WTC11 (cell line): ENCODE data around the gene CDH18. TPM values are rescaled to one million over a fixed set of nuclear protein-coding genes. Genes with fewer than 3 reads are reported as not detected.

ENCODE experiments used
- ATAC-seq: fragments of 200-7000 bp; cut with Tn5 transposase; 2 replicates; pipeline ENCODE4 v1.10.0; 2021; ENCODE audit warnings: mild to moderate bottlenecking, moderate library complexity
- CTCF ChIA-PET: fragments of 300-600 bp; sonication (Branson Sonifier 250); formaldehyde crosslinking; loops from one replicate; lab custom pipeline; 2021; ENCODE audit warnings: antibody characterized with exemption; lab: Charles Lee
- POLR2A ChIA-PET: fragments of 350-600 bp; sonication (Branson Sonifier 250); formaldehyde crosslinking; loops from one replicate; lab custom pipeline; 2021; ENCODE audit warnings: antibody characterized with exemption; lab: Charles Lee
- DNase-seq: peaks from one replicate; pipeline ENCODE4 v3.0.0; 2021; ENCODE audit warnings: low spot score
- H3K27ac Mint-ChIP-seq: 2 replicates; pipeline ENCODE4 v1.8.0; 2021; ENCODE audit warnings: mixed read lengths
- H3K27me3 Mint-ChIP-seq: 2 replicates; pipeline ENCODE4 v1.8.0; 2021; ENCODE audit warnings: low read depth, mild to moderate bottlenecking, moderate library complexity, mixed read lengths
- H3K36me3 Mint-ChIP-seq: 2 replicates; pipeline ENCODE4 v1.8.0; 2021; ENCODE audit warnings: mixed read lengths
- H3K4me1 Mint-ChIP-seq: 2 replicates; pipeline ENCODE4 v1.8.0; 2022; ENCODE audit warnings: mixed read lengths
- H3K4me3 Mint-ChIP-seq: 2 replicates; pipeline ENCODE4 v1.8.0; 2021; ENCODE audit warnings: mild to moderate bottlenecking, moderate library complexity, mixed read lengths
- H3K9me3 Mint-ChIP-seq: 2 replicates; pipeline ENCODE4 v1.8.0; 2021; ENCODE audit warnings: mixed read lengths
- ATF1 ChIP-seq: sonication (generic); formaldehyde crosslinking; IDR thresholded peaks from 2 replicates; pipeline ENCODE4 v1.8.1; 2023; ENCODE audit warnings: mild to moderate bottlenecking, moderate library complexity, missing genetic modification reagents
- JAZF1 ChIP-seq: fragments of 250-450 bp; sonication (Bioruptor Pico); IDR thresholded peaks from 2 replicates; pipeline ENCODE4 v1.9.0; 2021; ENCODE audit warnings: moderate library complexity, mild to moderate bottlenecking, inconsistent platforms
- JUN ChIP-seq: sonication (generic); formaldehyde crosslinking; IDR thresholded peaks from 2 replicates; pipeline ENCODE4 v1.8.0; 2023; ENCODE audit warnings: mild to moderate bottlenecking, missing genetic modification reagents
- MYBL2 ChIP-seq: sonication (generic); formaldehyde crosslinking; IDR thresholded peaks from 2 replicates; pipeline ENCODE4 v1.8.1; 2023; ENCODE audit warnings: mild to moderate bottlenecking, moderate library complexity, missing genetic modification reagents
- NFE2L1 ChIP-seq: sonication (generic); formaldehyde crosslinking; IDR thresholded peaks from 2 replicates; pipeline ENCODE4 v1.8.1; 2023; ENCODE audit warnings: missing genetic modification reagents
- NFYB ChIP-seq: sonication (generic); formaldehyde crosslinking; conservative IDR thresholded peaks from 2 replicates; pipeline ENCODE4 v1.8.0; 2022; ENCODE audit warnings: low read depth, missing genetic modification reagents
- NR2C2 ChIP-seq: sonication (generic); formaldehyde crosslinking; IDR thresholded peaks from 2 replicates; pipeline ENCODE4 v1.8.0; 2022; ENCODE audit warnings: mild to moderate bottlenecking, missing genetic modification reagents
- NR3C1 ChIP-seq: sonication (generic); formaldehyde crosslinking; conservative IDR thresholded peaks from 2 replicates; pipeline ENCODE4 v1.8.1; 2023; ENCODE audit warnings: low read depth, mild to moderate bottlenecking, missing genetic modification reagents
- SMAD3 ChIP-seq: sonication (generic); formaldehyde crosslinking; IDR thresholded peaks from 2 replicates; pipeline ENCODE4 v1.8.0; 2022; ENCODE audit warnings: missing genetic modification reagents, mild to moderate bottlenecking, borderline replicate concordance
- SP1 ChIP-seq: sonication (generic); formaldehyde crosslinking; conservative IDR thresholded peaks from 2 replicates; pipeline ENCODE4 v1.8.1; 2022; ENCODE audit warnings: missing genetic modification reagents
- TEAD1 ChIP-seq: sonication (generic); formaldehyde crosslinking; IDR thresholded peaks from 2 replicates; pipeline ENCODE4 v1.8.0; 2022; ENCODE audit warnings: mild to moderate bottlenecking, missing genetic modification reagents
- ZBTB21 ChIP-seq: sonication (generic); formaldehyde crosslinking; IDR thresholded peaks from 2 replicates; pipeline ENCODE4 v1.8.1; 2023; ENCODE audit warnings: mild to moderate bottlenecking, missing genetic modification reagents, borderline replicate concordance
- ZNF317 ChIP-seq: sonication (generic); formaldehyde crosslinking; IDR thresholded peaks from 2 replicates; pipeline ENCODE4 v1.8.1; 2023; ENCODE audit warnings: low read depth, mild to moderate bottlenecking, moderate library complexity, missing genetic modification reagents, borderline replicate concordance
- ZNF416 ChIP-seq: fragments of 250-450 bp; sonication (Bioruptor Pico); IDR thresholded peaks from 2 replicates; pipeline ENCODE4 v1.9.0; 2021; ENCODE audit warnings: mild to moderate bottlenecking, inconsistent platforms
- ZNF423 ChIP-seq: fragments of 250-450 bp; sonication (Bioruptor Pico); IDR thresholded peaks from 2 replicates; pipeline ENCODE4 v2.1.2; 2022; ENCODE audit warnings: mild to moderate bottlenecking, moderate library complexity
- ZNF671 ChIP-seq: fragments of 250-450 bp; sonication (Bioruptor Pico); IDR thresholded peaks from 2 replicates; pipeline ENCODE4 v1.8.0; 2021; ENCODE audit warnings: mild to moderate bottlenecking
- total RNA-seq: library from RNA; stranded (reverse); gene quantifications from 3 replicates; pipeline ENCODE4 v1.2.3, GENCODE V29; 2021
- TF ChIP-seq, protein P1 (sequence below): sonication (generic); formaldehyde crosslinking; IDR thresholded peaks from 2 replicates; pipeline ENCODE4 v1.8.0; 2022; ENCODE audit warnings: mild to moderate bottlenecking, missing genetic modification reagents
- TF ChIP-seq, protein P2 (sequence below): sonication (generic); formaldehyde crosslinking; IDR thresholded peaks from 2 replicates; pipeline ENCODE4 v1.8.1; 2023; ENCODE audit warnings: mild to moderate bottlenecking, missing genetic modification reagents, moderate library complexity
- TF ChIP-seq, protein P3 (sequence below): sonication (generic); formaldehyde crosslinking; IDR thresholded peaks from 2 replicates; pipeline ENCODE4 v1.8.1; 2023; ENCODE audit warnings: mild to moderate bottlenecking, missing genetic modification reagents, moderate library complexity
- TF ChIP-seq, protein P4 (sequence below): sonication (generic); formaldehyde crosslinking; IDR thresholded peaks from 2 replicates; pipeline ENCODE4 v1.8.1; 2022; ENCODE audit warnings: mild to moderate bottlenecking, moderate library complexity, missing genetic modification reagents
- TF ChIP-seq, protein P5 (sequence below): sonication (generic); formaldehyde crosslinking; IDR thresholded peaks from 2 replicates; pipeline ENCODE4 v1.8.0; 2022; ENCODE audit warnings: missing genetic modification reagents
- TF ChIP-seq, protein P6 (sequence below): fragments of 250-450 bp; sonication (Bioruptor Pico); IDR thresholded peaks from 2 replicates; pipeline ENCODE4 v1.9.0; 2021; ENCODE audit warnings: mild to moderate bottlenecking
- TF ChIP-seq, protein P7 (sequence below): fragments of 250-450 bp; sonication (Bioruptor Pico); IDR thresholded peaks from 2 replicates; pipeline ENCODE4 v2.1.2; 2022; ENCODE audit warnings: mild to moderate bottlenecking, moderate library complexity
- TF ChIP-seq, protein P8 (sequence below): sonication (generic); formaldehyde crosslinking; IDR thresholded peaks from 2 replicates; pipeline ENCODE4 v1.8.0; 2023; ENCODE audit warnings: missing genetic modification reagents
- TF ChIP-seq, protein P9 (sequence below): sonication (generic); formaldehyde crosslinking; IDR thresholded peaks from 2 replicates; pipeline ENCODE4 v1.8.1; 2023; ENCODE audit warnings: mild to moderate bottlenecking, missing genetic modification reagents

The CDH18 gene
- total RNA-seq, 1 experiment from 2014 or later: 0.24 TPM

DNA sequence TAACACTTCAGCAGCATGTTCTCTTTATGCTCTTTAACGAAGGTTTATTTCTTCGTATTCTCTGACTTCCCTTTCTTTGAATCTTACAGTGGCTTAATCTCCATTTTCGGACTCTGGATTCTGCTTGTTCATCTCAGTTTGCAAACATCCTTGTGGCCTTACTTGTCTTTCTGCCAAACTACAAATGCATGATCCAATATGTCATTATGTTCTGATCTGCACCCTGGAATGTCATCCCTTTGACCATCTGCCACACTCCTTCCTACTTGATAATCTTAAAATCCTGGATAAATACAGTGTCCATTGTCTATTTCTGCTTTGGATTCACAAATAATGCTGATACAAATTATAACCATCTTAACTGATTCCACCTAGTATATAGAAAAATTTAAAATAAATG lies 499.2 kb downstream of the CDH18 start (continued):
- no peak for TF ChIP-seq NFYB (CRISPR knock-in tag)
- TF ChIP-seq, protein P1, sequence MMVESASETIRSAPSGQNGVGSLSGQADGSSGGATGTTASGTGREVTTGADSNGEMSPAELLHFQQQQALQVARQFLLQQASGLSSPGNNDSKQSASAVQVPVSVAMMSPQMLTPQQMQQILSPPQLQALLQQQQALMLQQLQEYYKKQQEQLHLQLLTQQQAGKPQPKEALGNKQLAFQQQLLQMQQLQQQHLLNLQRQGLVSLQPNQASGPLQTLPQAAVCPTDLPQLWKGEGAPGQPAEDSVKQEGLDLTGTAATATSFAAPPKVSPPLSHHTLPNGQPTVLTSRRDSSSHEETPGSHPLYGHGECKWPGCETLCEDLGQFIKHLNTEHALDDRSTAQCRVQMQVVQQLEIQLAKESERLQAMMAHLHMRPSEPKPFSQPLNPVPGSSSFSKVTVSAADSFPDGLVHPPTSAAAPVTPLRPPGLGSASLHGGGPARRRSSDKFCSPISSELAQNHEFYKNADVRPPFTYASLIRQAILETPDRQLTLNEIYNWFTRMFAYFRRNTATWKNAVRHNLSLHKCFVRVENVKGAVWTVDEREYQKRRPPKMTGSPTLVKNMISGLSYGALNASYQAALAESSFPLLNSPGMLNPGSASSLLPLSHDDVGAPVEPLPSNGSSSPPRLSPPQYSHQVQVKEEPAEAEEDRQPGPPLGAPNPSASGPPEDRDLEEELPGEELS (CRISPR knock-in tag): no peak
- TF ChIP-seq, protein P2, sequence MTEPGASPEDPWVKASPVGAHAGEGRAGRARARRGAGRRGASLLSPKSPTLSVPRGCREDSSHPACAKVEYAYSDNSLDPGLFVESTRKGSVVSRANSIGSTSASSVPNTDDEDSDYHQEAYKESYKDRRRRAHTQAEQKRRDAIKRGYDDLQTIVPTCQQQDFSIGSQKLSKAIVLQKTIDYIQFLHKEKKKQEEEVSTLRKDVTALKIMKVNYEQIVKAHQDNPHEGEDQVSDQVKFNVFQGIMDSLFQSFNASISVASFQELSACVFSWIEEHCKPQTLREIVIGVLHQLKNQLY (CRISPR knock-in tag): no peak
- TF ChIP-seq ZBTB21 (CRISPR knock-in tag): no peak
- TF ChIP-seq, protein P3, sequence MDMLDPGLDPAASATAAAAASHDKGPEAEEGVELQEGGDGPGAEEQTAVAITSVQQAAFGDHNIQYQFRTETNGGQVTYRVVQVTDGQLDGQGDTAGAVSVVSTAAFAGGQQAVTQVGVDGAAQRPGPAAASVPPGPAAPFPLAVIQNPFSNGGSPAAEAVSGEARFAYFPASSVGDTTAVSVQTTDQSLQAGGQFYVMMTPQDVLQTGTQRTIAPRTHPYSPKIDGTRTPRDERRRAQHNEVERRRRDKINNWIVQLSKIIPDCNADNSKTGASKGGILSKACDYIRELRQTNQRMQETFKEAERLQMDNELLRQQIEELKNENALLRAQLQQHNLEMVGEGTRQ (CRISPR knock-in tag): no peak
- TF ChIP-seq, protein P4, sequence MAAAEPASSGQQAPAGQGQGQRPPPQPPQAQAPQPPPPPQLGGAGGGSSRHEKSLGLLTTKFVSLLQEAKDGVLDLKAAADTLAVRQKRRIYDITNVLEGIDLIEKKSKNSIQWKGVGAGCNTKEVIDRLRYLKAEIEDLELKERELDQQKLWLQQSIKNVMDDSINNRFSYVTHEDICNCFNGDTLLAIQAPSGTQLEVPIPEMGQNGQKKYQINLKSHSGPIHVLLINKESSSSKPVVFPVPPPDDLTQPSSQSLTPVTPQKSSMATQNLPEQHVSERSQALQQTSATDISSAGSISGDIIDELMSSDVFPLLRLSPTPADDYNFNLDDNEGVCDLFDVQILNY: no peak
- no peak for TF ChIP-seq ATF1
- no peak for TF ChIP-seq NR2C2 (CRISPR knock-in tag)
- no peak for TF ChIP-seq SMAD3 (CRISPR knock-in tag)
- no peak for TF ChIP-seq SP1 (CRISPR knock-in tag)
- TF ChIP-seq, protein P5, sequence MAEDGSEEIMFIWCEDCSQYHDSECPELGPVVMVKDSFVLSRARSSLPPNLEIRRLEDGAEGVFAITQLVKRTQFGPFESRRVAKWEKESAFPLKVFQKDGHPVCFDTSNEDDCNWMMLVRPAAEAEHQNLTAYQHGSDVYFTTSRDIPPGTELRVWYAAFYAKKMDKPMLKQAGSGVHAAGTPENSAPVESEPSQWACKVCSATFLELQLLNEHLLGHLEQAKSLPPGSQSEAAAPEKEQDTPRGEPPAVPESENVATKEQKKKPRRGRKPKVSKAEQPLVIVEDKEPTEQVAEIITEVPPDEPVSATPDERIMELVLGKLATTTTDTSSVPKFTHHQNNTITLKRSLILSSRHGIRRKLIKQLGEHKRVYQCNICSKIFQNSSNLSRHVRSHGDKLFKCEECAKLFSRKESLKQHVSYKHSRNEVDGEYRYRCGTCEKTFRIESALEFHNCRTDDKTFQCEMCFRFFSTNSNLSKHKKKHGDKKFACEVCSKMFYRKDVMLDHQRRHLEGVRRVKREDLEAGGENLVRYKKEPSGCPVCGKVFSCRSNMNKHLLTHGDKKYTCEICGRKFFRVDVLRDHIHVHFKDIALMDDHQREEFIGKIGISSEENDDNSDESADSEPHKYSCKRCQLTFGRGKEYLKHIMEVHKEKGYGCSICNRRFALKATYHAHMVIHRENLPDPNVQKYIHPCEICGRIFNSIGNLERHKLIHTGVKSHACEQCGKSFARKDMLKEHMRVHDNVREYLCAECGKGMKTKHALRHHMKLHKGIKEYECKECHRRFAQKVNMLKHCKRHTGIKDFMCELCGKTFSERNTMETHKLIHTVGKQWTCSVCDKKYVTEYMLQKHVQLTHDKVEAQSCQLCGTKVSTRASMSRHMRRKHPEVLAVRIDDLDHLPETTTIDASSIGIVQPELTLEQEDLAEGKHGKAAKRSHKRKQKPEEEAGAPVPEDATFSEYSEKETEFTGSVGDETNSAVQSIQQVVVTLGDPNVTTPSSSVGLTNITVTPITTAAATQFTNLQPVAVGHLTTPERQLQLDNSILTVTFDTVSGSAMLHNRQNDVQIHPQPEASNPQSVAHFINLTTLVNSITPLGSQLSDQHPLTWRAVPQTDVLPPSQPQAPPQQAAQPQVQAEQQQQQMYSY: no peak

DNA sequence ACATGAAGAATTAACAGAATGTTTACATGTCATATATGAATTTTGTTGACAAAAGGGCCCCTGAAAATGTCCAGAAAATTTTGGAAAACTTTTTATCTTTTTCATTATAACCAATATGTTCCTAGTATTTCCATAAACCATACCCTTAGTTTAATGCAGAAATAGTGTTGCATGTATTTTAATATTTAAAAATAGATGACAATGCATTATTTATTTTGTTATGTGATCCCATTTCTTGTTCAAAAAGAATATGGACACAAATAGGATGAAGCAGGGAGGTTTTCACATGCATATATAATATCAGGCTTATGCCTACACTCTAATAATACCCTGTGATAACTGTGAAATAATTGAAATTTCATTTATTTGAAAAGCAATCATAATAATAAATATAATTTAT lies 500.5 kb downstream of the CDH18 start:
- Mint-ChIP-seq H3K9me3 (no peaks in the 10 kb centered on the region), H3K4me3 (no peak overlapping the region), H3K27me3 (no peaks in the 10 kb centered on the region), H3K36me3 (no peaks in the 10 kb centered on the region), H3K4me1 (no peaks in the 10 kb centered on the region), H3K27ac (no peak overlapping the region)
- no peak for ATAC-seq
- ChIA-PET CTCF (no interaction called here), POLR2A (no interaction called here)
- DNase-seq: no peak
- TF ChIP-seq, protein P2 (CRISPR knock-in tag): no peak
- TF ChIP-seq NR3C1 (CRISPR knock-in tag): no peak
- TF ChIP-seq JAZF1 (CRISPR knock-in tag): no peak
- TF ChIP-seq, protein P6, sequence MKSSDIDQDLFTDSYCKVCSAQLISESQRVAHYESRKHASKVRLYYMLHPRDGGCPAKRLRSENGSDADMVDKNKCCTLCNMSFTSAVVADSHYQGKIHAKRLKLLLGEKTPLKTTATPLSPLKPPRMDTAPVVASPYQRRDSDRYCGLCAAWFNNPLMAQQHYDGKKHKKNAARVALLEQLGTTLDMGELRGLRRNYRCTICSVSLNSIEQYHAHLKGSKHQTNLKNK: no peak
- no peak for TF ChIP-seq ZNF416 (CRISPR knock-in tag)
- TF ChIP-seq, protein P7, sequence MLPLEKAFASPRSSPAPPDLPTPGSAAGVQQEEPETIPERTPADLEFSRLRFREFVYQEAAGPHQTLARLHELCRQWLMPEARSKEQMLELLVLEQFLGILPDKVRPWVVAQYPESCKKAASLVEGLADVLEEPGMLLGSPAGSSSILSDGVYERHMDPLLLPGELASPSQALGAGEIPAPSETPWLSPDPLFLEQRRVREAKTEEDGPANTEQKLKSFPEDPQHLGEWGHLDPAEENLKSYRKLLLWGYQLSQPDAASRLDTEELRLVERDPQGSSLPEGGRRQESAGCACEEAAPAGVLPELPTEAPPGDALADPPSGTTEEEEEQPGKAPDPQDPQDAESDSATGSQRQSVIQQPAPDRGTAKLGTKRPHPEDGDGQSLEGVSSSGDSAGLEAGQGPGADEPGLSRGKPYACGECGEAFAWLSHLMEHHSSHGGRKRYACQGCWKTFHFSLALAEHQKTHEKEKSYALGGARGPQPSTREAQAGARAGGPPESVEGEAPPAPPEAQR: no peak
- TF ChIP-seq ZNF423 (CRISPR knock-in tag): no peak
- TF ChIP-seq JUN (CRISPR knock-in tag): no peak
- no peak for TF ChIP-seq MYBL2 (CRISPR knock-in tag)
- no peak for TF ChIP-seq NFE2L1 (CRISPR knock-in tag)
- TF ChIP-seq ZNF671 (CRISPR knock-in tag): no peak
- TF ChIP-seq ZNF317 (CRISPR knock-in tag): no peak
- TF ChIP-seq TEAD1 (CRISPR knock-in tag): no peak
- TF ChIP-seq, protein P8, sequence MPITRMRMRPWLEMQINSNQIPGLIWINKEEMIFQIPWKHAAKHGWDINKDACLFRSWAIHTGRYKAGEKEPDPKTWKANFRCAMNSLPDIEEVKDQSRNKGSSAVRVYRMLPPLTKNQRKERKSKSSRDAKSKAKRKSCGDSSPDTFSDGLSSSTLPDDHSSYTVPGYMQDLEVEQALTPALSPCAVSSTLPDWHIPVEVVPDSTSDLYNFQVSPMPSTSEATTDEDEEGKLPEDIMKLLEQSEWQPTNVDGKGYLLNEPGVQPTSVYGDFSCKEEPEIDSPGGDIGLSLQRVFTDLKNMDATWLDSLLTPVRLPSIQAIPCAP (CRISPR knock-in tag): no peak
- TF ChIP-seq, protein P9, sequence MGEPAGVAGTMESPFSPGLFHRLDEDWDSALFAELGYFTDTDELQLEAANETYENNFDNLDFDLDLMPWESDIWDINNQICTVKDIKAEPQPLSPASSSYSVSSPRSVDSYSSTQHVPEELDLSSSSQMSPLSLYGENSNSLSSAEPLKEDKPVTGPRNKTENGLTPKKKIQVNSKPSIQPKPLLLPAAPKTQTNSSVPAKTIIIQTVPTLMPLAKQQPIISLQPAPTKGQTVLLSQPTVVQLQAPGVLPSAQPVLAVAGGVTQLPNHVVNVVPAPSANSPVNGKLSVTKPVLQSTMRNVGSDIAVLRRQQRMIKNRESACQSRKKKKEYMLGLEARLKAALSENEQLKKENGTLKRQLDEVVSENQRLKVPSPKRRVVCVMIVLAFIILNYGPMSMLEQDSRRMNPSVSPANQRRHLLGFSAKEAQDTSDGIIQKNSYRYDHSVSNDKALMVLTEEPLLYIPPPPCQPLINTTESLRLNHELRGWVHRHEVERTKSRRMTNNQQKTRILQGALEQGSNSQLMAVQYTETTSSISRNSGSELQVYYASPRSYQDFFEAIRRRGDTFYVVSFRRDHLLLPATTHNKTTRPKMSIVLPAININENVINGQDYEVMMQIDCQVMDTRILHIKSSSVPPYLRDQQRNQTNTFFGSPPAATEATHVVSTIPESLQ (CRISPR knock-in tag): no peak
